Cardiac muscle cell (in vitro differentiated cells and primary cell): ENCODE results near the gene S100B. TPM values are rescaled to one million over a fixed set of nuclear protein-coding genes. Genes with fewer than 3 reads are reported as not detected.
A peak's percentile ranks its signal among the peaks of the same experiment; 100 is the strongest.

Source experiments
- DNase-seq, 2 donors: peaks; one replicate each; pipeline versions ENCODE4 v3.0.0 to v3.0.0-alpha.2; 2010 to 2017; ENCODE audit warnings: low read depth in 1 of 2, low spot score in 1 of 2
- H3K27ac ChIP-seq: fragments of 200-600 bp; sonication (generic); 2 replicates; pipeline ENCODE4 v1.5.1; 2016
- H3K27me3 ChIP-seq: fragments of 200-600 bp; sonication (generic); 2 replicates; pipeline ENCODE4 v1.6.0; 2016; ENCODE audit warnings: control low read depth
- H3K36me3 ChIP-seq: fragments of 200-600 bp; sonication (generic); 2 replicates; pipeline ENCODE4 v1.5.1; 2016; ENCODE audit warnings: control low read depth
- H3K4me1 ChIP-seq: fragments of 200-600 bp; sonication (generic); 2 replicates; pipeline ENCODE4 v1.8.1; 2017; ENCODE audit warnings: low read depth, mild to moderate bottlenecking, mixed run types
- H3K4me3 ChIP-seq: fragments of 200-600 bp; sonication (generic); 2 replicates; pipeline ENCODE4 v1.5.1; 2016; ENCODE audit warnings: mild to moderate bottlenecking
- H3K9me3 ChIP-seq: fragments of 200-600 bp; sonication (generic); 2 replicates; pipeline ENCODE4 v1.5.1; 2017; ENCODE audit warnings: low read depth, mild to moderate bottlenecking, control low read depth
- polyA plus RNA-seq: library from polyadenylated mRNA; unstranded; fragments of >200 nt; fragmentation: Nextera tagmentation; extraction: Ambion mirVana; gene quantifications from 2 replicates; pipeline ENCODE4 v1.2.1, GENCODE V29; 2016
- total RNA-seq: library from RNA; depleted of rRNA; stranded (reverse); fragments of >200 nt; gene quantifications from 2 replicates; pipeline ENCODE4 v1.2.3, GENCODE V29; 2016
- TF ChIP-seq, protein P1 (sequence below): IDR thresholded peaks from 2 replicates; pipeline ENCODE4 v1.5.1; 2012; ENCODE audit warnings: low read depth, mild to moderate bottlenecking, low read length

Gene S100B
- total and polyA plus RNA-seq, 2 experiments from 2014 or later: 0.16 to 0.21 TPM

DNA sequence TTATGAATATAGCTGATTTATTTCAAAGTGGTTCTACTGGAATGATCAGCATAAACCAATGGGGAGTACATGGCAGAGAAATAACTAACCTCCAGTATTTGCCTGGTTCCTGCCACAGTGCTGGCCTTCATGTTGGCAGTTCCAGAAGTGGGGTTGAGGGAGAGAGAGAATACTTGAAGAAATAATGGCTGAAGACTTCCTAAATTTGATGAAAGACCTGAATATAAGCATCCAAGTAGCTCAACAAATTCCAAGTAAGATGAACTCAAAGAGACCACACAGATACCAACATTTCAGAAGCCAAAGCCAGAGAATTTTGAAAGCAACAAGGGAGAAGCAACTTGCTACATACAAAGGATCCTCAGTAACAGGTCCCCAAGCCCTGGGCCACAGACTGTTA is 34.3 kb downstream of the S100B start:
- H3K36me3 ChIP-seq: peaks cover 30% of the 10 kb centered on the region
- no peak for DNase-seq
- H3K4me1 ChIP-seq: no peaks in the 10 kb centered on the region
- TF ChIP-seq, protein P1, sequence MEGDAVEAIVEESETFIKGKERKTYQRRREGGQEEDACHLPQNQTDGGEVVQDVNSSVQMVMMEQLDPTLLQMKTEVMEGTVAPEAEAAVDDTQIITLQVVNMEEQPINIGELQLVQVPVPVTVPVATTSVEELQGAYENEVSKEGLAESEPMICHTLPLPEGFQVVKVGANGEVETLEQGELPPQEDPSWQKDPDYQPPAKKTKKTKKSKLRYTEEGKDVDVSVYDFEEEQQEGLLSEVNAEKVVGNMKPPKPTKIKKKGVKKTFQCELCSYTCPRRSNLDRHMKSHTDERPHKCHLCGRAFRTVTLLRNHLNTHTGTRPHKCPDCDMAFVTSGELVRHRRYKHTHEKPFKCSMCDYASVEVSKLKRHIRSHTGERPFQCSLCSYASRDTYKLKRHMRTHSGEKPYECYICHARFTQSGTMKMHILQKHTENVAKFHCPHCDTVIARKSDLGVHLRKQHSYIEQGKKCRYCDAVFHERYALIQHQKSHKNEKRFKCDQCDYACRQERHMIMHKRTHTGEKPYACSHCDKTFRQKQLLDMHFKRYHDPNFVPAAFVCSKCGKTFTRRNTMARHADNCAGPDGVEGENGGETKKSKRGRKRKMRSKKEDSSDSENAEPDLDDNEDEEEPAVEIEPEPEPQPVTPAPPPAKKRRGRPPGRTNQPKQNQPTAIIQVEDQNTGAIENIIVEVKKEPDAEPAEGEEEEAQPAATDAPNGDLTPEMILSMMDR: no peak
- H3K27me3 ChIP-seq: no peaks in the 10 kb centered on the region
- H3K27ac ChIP-seq: no peak overlapping the region
- H3K4me3 ChIP-seq: no peak overlapping the region
- H3K9me3 ChIP-seq: no peaks in the 10 kb centered on the region

DNA sequence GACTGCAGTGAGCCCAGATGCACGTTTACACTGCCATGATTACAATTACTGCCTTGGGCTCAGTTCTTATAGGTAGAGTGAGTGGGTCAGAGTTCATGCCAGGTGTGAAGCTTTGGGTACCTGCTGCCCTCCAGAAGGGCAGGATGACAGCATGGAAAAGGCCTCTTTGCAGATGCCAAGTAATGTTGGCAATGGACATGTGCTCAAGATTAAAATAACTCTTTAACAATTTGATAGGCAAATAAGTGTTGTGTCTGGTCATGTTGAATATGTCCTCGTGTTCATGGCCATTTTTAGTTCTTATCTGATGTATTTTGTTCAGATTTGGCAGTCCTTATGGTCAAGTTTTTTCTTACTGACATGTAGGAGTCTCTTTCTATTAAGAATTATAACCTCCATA is 34.8 kb downstream of the S100B start:
- peaks cover 34% of the 10 kb centered on the region for H3K36me3 ChIP-seq
- no peak for DNase-seq

DNA sequence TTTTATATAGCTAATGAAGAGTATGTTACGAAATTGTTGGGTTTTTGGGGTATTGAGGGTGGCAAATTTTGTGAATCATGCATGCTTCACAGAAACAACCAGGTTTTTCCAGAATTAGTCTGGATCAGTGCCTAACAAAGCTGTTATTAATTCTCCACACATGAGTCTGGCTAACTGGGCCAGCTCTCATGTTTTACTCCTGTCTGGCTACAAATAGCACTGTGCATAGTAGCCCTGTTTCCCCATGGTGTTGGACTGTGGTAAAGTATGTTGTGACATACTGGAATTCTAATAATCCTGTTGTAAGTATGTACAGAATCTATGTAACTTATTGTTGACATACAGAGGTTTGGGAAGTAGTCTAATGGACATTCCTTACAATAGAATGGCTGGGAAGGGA is 35.8 kb downstream of the S100B start:
- Histone ChIP-seq H3K9me3 (no peaks in the 10 kb centered on the region), H3K4me1 (no peaks in the 10 kb centered on the region), H3K27ac (no peak overlapping the region), H3K36me3 (peaks cover 34% of the 10 kb centered on the region), H3K27me3 (no peaks in the 10 kb centered on the region), H3K4me3 (no peak overlapping the region)
- TF ChIP-seq, protein P1: no peak
- DNase-seq: peak in 1 of 2 donors; percentile 5

More for the DNA sequence above, 34.8 kb downstream of the S100B start:
- H3K27ac ChIP-seq: no peak overlapping the region
- H3K4me1 ChIP-seq: no peaks in the 10 kb centered on the region
- TF ChIP-seq, protein P1: no peak
- no peaks in the 10 kb centered on the region for H3K27me3 ChIP-seq
- H3K4me3 ChIP-seq: no peak overlapping the region
- no peaks in the 10 kb centered on the region for H3K9me3 ChIP-seq

DNA sequence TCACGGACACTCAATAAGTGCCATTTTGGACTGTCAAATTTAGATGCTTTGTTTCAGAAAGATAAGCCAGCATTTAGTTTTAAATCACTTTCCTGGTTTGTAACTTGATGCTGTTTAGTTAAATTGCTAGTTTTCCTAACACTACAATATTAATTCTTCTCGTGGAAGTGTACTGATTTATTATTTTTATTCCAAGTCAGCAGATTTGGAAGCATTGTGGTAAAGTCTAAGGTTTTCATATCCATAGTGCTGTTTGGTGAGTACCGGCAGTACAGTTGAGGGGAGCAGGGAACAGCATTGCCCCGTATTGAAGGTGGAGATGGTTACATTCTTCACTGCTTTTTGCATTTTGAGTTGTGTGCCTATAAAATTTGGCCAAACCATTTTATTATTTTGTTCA is 36.3 kb downstream of the S100B start:
- H3K4me3 ChIP-seq: no peak overlapping the region
- no peaks in the 10 kb centered on the region for H3K9me3 ChIP-seq
- H3K4me1 ChIP-seq: no peaks in the 10 kb centered on the region
- no peak for DNase-seq
- peaks cover 34% of the 10 kb centered on the region for H3K36me3 ChIP-seq
- TF ChIP-seq, protein P1: no peak
- no peaks in the 10 kb centered on the region for H3K27me3 ChIP-seq
- H3K27ac ChIP-seq: no peak overlapping the region

DNA sequence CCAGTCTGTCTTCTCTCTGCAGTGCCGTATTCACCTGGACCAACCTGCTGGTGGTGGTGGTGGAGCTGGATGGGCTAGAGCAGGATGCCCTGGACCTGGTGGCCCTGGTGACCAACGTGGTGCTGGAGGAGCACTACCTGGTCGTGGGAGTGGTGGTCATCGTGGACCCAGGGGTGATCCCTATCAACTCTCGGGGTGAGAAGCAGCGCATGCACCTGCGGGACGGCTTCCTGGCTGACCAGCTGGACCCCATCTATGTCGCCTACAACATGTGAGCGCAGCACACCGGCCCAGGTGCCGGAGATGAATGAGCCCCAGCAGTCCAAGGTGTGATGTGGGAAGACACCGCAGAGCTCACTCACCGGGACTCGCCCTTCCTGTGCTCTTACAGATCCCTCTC is 37.5 kb downstream of the S100B start:
- peaks cover 41% of the 10 kb centered on the region for H3K36me3 ChIP-seq
- TF ChIP-seq, protein P1: no peak
- DNase-seq: no peak
- no peak overlapping the region for H3K4me3 ChIP-seq
- H3K4me1 ChIP-seq: no peaks in the 10 kb centered on the region
- H3K9me3 ChIP-seq: no peaks in the 10 kb centered on the region
- H3K27me3 ChIP-seq: no peaks in the 10 kb centered on the region
- no peak overlapping the region for H3K27ac ChIP-seq

DNA sequence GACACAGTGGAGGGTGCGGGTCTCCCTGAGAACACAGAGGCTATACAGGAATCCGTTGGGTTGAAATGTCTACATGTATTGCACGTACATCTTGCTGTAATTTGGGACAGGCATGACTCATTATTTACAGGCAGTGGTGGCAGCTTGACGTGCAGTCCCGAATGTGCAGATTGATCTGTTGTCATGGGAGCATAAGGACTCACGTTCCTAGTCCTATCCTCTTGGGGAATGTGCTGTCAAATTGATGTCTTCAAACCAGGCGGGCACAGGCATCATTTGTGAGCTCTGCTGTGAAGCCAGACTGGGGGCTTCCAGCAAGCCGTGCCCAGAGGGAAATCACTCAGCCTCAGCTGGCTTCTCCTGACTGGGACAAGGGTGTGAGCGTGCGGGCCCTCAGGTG is 40.5 kb downstream of the S100B start:
- no peak overlapping the region for H3K4me3 ChIP-seq
- H3K4me1 ChIP-seq: peaks cover 2% of the 10 kb centered on the region
- H3K9me3 ChIP-seq: no peaks in the 10 kb centered on the region
- no peak overlapping the region for H3K27ac ChIP-seq
- peaks cover 37% of the 10 kb centered on the region for H3K36me3 ChIP-seq
- no peak for DNase-seq
- no peaks in the 10 kb centered on the region for H3K27me3 ChIP-seq
- TF ChIP-seq, protein P1: no peak
